Motor neuron (in vitro differentiated cells): ENCODE results near the gene ILK. TPM values are rescaled to one million over a fixed set of nuclear protein-coding genes. Genes with fewer than 3 reads are reported as not detected.

Source experiments
- ATAC-seq, 8 experiments: fragments of 200-7000 bp; cut with Tn5 transposase; replicated peaks in 6 of 8; 2 replicates each; pipeline ENCODE4 v1.8.0; 2021; ENCODE audit warnings: mild to moderate bottlenecking in 8 of 8, moderate library complexity in 8 of 8
- H3K27ac ChIP-seq, 2 donors: fragments of 250-450 bp; sonication (Bioruptor Pico); 2 replicates each; pipeline ENCODE4 v1.9.0; 2021; ENCODE audit warnings: antibody characterized with exemption in 2 of 2, mild to moderate bottlenecking in 2 of 2, moderate library complexity in 1 of 2
- H3K4me1 ChIP-seq, 2 donors: fragments of 250-450 bp; sonication (Bioruptor Pico); replicated peaks in 1 of 2; 2 replicates each; pipeline ENCODE4 v1.6.1; 2021; ENCODE audit warnings: antibody characterized with exemption in 2 of 2, mild to moderate bottlenecking in 2 of 2, moderate library complexity in 1 of 2
- H3K4me3 ChIP-seq, 5 donors: fragments of 250-450 bp; sonication (Bioruptor Pico); 2 replicates each; pipeline ENCODE4 v1.9.0; 2021; ENCODE audit warnings: antibody characterized with exemption in 5 of 5, mild to moderate bottlenecking in 5 of 5, moderate library complexity in 4 of 5
- WGBS, 10 experiments: fragments of 450-650 bp; shearing (Covaris generic); methylation state at CpG; one replicate each; pipeline ENCODE4 v1.0.0; 2022; 5-methylcytosine and 5-hydroxymethylcytosine counted together
- in situ Hi-C, 9 experiments: fragments of 400-800 bp; cut with MboI; loops; one replicate each; pipeline ENCODE4 v1.15.0; 2021; ENCODE audit warnings: low sequenced_read_pairs in 9 of 9, low pct_unique_long_range_greater_than_20kb in 2 of 9; ENCODE audit not compliant: unreplicated experiment in 9 of 9
- total RNA-seq, 8 experiments: library from RNA; unstranded; fragments of 300-600 nt; gene quantifications; 2 replicates each; pipeline versions ENCODE4 v1.2.3 to v1.2.4, GENCODE V29; 2022

ILK gene
- total RNA-seq, 8 experiments from 2014 or later, result 47.9 to 93.5 (median 68.2) TPM

- Histone ChIP-seq H3K4me1 (no peaks in the 10 kb centered on the region), H3K27ac (no peak overlapping the region), H3K4me3 (no peak overlapping the region)
- in situ Hi-C loops, result no loop called here
- 63 to 100% (median 100%) methylated on average over 1 of the region's 1 CpG; no CpG with 5 or more reads in 3 of the 10 experiments for WGBS, 10 experiments
- no peak for ATAC-seq
These were observed 20.0 kb upstream of the ILK start for GRCh38 chr11:6583584-6583983.

- no peaks in the 10 kb centered on the region for H3K4me1 ChIP-seq
- in situ Hi-C loops, result no loop called here
- no peak overlapping the region for H3K4me3 ChIP-seq
- no peak for ATAC-seq
- no peak overlapping the region for H3K27ac ChIP-seq
- WGBS, 10 experiments, result 54 to 100% (median 93%) methylated on average over 1 to 4 of the region's 4 CpGs
These were observed 19.0 kb upstream of the ILK start for GRCh38 chr11:6584528-6584927.

- 13 to 100% (median 67%) methylated on average over 1 to 6 of the region's 25 CpGs; no CpG with 5 or more reads in 1 of the 10 experiments for WGBS, 10 experiments
- Histone ChIP-seq H3K4me1 (no peaks in the 10 kb centered on the region), H3K4me3 (no peak overlapping the region), H3K27ac (no peak overlapping the region)
- ATAC-seq, result peak in 5 of 8 experiments; percentile 76 to 98 (median 92)
- in situ Hi-C loops, result no loop called here
These were observed 16.9 kb upstream of the ILK start for GRCh38 chr11:6586434-6587359.

GRCh38 chr11:6587360-6587953, 16.1 kb upstream of the ILK start:
- H3K4me1 ChIP-seq, result no peaks in the 10 kb centered on the region
- in situ Hi-C loops, result no loop called here
- H3K27ac ChIP-seq, result no peak overlapping the region
- no peak overlapping the region for H3K4me3 ChIP-seq
- no peak for ATAC-seq
- 70 to 100% (median 94%) methylated on average over 4 to 9 of the region's 11 CpGs; no CpG with 5 or more reads in 2 of the 10 experiments for WGBS, 10 experiments

- 67 to 100% (median 96%) methylated on average over 1 of the region's 1 CpG; no CpG with 5 or more reads in 2 of the 10 experiments for WGBS, 10 experiments
- no peak overlapping the region for H3K27ac ChIP-seq
- in situ Hi-C loops, result no loop called here
These were observed 15.6 kb upstream of the ILK start for GRCh38 chr11:6588018-6588417.

GRCh38 chr11:6594142-6594768, 9.3 kb upstream of the ILK start:
- H3K27ac ChIP-seq, result no peak overlapping the region
- no peak for ATAC-seq
- 80 to 100% (median 92%) methylated on average over 1 to 3 of the region's 3 CpGs; no CpG with 5 or more reads in 6 of the 10 experiments for WGBS, 10 experiments

More at GRCh38 chr11:6588018-6588417, 15.6 kb upstream of the ILK start:
- ATAC-seq, result no peak
- H3K4me3 ChIP-seq, result no peak overlapping the region
- H3K4me1 ChIP-seq, result no peaks in the 10 kb centered on the region

DNA sequence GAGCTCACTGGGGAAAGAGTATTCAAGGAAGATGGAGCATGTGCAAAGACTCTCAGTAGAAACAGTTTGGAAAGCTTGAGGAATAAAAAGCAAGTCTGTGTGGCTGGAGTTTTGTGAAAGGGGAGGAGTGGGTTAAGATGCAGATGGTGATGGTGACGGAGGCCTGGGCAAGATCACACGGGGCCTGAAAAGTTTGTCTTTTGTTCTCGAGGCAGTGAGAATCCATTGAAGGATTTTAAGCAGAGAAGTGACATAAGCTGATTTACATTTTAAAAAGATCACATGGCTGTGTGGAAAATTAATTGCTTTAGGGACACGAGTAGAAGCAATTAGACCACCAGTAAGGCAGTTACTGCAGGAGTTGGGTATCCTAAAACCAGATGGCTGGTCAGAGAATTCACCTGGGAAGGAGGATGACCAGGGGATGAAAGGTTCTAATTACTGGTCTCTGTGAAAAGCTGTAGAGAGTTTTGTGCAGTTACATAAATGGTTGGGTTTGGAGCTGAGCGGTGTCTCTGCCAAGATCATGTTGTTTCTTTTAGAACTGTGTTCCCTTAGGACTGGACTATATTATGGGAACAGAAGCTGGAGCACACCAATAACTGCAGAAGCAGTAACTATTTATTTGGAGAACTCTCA, 7.2 kb upstream of the ILK start:
- 16 to 67% (median 27%) methylated on average over 2 to 5 of the region's 5 CpGs; no CpG with 5 or more reads in 1 of the 10 experiments for WGBS, 10 experiments
- in situ Hi-C loops, result no loop called here
- ATAC-seq, result peak in 5 of 8 experiments; percentile 70 to 85 (median 79)
- Histone ChIP-seq H3K27ac (peak overlapping the region; percentile 9 to 52), H3K4me3 (no peak overlapping the region), H3K4me1 (peaks cover 12 to 19% of the 10 kb centered on the region in 2 donors)

More at GRCh38 chr11:6594142-6594768, 9.3 kb upstream of the ILK start:
- Histone ChIP-seq H3K4me3 (no peak overlapping the region), H3K4me1 (peaks cover 12 to 19% of the 10 kb centered on the region in 2 donors)
- in situ Hi-C loops, result no loop called here

GRCh38 chr11:6598555-6598954, 5.0 kb upstream of the ILK start:
- in situ Hi-C loops, result no loop called here
- H3K4me3 ChIP-seq, result no peak overlapping the region
- 80 to 100% (median 100%) methylated on average over 1 to 3 of the region's 3 CpGs; no CpG with 5 or more reads in 4 of the 10 experiments for WGBS, 10 experiments
- peaks cover 17 to 25% of the 10 kb centered on the region in 2 donors for H3K4me1 ChIP-seq
- H3K27ac ChIP-seq, result no peak overlapping the region
- no peak for ATAC-seq

GRCh38 chr11:6599449-6599848, 4.1 kb upstream of the ILK start:
- no peak for ATAC-seq
- H3K27ac ChIP-seq, result no peak overlapping the region
- peaks cover 17 to 25% of the 10 kb centered on the region in 2 donors for H3K4me1 ChIP-seq
- no peak overlapping the region for H3K4me3 ChIP-seq
- in situ Hi-C loops, result no loop called here
- WGBS, 10 experiments, result 80 to 100% (median 100%) methylated on average over 1 of the region's 1 CpG; no CpG with 5 or more reads in 4 of the 10 experiments

DNA sequence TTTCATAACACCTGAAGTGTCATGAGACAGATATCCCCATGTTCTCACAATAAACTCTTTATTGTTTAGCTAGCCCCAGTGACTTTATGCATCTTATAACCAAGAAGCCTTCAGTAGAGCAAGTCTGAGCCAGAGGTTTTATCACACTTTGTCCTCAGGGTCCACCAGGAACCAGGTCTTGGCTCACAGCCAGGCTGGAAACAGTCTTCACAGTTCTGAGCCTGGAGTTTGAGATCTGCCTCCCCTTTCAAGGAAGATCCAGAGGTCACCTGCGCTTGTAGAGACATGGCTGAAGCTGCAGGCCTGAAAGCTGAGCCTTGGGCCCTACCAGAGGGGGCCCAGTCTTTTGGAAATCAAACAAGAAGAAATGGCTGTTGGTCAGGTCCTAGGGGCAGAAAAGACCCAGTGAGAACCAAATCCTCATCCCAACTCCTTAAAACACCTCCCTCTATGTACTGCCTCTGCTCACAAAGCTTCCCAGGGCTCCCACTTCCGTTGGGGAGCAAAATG, 3.6 kb upstream of the ILK start:
- in situ Hi-C loops, result loop anchor here in 2 of 9 experiments (25.0 kb wide), 1 partner anchor 213 kb away; the partner anchor contains the start of gene SMPD1 (in 2 of the 2)
- no peak overlapping the region for H3K4me3 ChIP-seq
- no peak for ATAC-seq
- H3K27ac ChIP-seq, result no peak overlapping the region
- 33 to 100% (median 96%) methylated on average over 1 to 2 of the region's 2 CpGs; no CpG with 5 or more reads in 6 of the 10 experiments for WGBS, 10 experiments
- peaks cover 17 to 28% of the 10 kb centered on the region in 2 donors for H3K4me1 ChIP-seq

GRCh38 chr11:6601041-6601461, 2.5 kb upstream of the ILK start:
- WGBS, 10 experiments, result 90 to 100% (median 100%) methylated on average over 1 to 8 of the region's 13 CpGs; no CpG with 5 or more reads in 6 of the 10 experiments
- ATAC-seq, result no peak
- Histone ChIP-seq H3K4me3 (no peak overlapping the region), H3K27ac (no peak overlapping the region), H3K4me1 (peaks cover 27 to 34% of the 10 kb centered on the region in 2 donors)
- in situ Hi-C loops, result loop anchor here in 2 of 9 experiments (25.0 kb wide), 1 partner anchor 214 kb away; the partner anchor contains the start of gene SMPD1 (in 2 of the 2)
